Measurements from ENCODE around the gene AEN. TPM values are rescaled to one million over a fixed set of nuclear protein-coding genes. Genes with fewer than 3 reads are reported as not detected.

Gene AEN
- total and polyA plus RNA-seq, 3 donors from 2014 or later = 22.5 to 32.9 (median 31.0) TPM

DNA sequence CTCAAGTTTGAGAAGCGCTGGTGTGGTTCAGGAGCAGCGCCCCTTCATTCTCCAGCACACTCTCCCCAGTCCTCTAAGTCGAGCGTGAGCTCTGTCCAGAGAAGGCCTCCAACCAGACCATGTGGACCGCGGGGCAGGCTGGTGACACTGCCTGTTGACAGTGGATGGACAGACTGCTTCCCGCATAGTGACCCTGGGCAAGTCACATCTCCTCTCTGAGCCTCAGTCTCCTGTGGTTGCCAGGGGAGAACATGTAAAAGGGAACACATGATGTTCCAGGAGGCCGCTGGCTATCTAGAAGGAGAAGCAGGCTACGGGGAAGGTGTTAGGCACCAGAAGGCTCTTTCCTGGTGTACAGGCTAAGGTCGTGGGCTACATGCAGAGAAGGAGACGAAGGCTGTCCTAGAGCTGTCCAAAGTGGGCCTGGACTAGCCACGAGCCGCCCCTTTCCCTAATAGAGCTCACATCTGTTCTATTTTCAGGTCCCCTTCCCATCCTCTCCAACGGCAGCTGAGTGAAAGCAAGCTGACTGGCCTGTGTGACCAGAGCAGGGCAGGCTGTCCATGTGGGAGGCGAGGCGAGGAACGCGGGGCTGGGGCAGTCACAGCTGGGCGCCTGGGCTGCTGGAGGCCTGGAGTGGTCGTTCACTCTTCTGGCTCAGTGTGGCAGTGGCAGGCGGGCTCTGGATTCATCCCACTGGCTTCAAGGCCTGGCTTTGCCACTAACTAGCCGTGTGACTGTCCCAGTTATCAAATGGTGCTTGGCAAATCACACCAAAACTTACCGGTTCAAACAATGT is 28.8 kb downstream of the AEN start:
- H3K9me3 ChIP-seq = no peaks in the 10 kb centered on the region
- TF ChIP-seq POLR2A (IDR thresholded peaks at IDR 0.05) = no peak
- TF ChIP-seq, protein P1, sequence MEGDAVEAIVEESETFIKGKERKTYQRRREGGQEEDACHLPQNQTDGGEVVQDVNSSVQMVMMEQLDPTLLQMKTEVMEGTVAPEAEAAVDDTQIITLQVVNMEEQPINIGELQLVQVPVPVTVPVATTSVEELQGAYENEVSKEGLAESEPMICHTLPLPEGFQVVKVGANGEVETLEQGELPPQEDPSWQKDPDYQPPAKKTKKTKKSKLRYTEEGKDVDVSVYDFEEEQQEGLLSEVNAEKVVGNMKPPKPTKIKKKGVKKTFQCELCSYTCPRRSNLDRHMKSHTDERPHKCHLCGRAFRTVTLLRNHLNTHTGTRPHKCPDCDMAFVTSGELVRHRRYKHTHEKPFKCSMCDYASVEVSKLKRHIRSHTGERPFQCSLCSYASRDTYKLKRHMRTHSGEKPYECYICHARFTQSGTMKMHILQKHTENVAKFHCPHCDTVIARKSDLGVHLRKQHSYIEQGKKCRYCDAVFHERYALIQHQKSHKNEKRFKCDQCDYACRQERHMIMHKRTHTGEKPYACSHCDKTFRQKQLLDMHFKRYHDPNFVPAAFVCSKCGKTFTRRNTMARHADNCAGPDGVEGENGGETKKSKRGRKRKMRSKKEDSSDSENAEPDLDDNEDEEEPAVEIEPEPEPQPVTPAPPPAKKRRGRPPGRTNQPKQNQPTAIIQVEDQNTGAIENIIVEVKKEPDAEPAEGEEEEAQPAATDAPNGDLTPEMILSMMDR (IDR thresholded peaks at IDR 0.05) = no peak
- peak; percentile 11 for DNase-seq
- no peaks in the 10 kb centered on the region for H3K27me3 ChIP-seq
- intact Hi-C loops (cut with DNase I; ENCODE audit: low total_unique reads) = loop anchor here (10.0 kb wide), 1 partner anchor 185 kb away; no protein-coding TSS in a partner anchor
- no peaks in the 10 kb centered on the region for H3K36me3 ChIP-seq (ENCODE audit: low read depth, missing control alignments)
- WGBS, 2 donors = 82 to 83% methylated on average over 21 to 23 of the region's 23 CpGs
- no peak overlapping the region for H3K27ac ChIP-seq
- no peaks in the 10 kb centered on the region for H3K4me1 ChIP-seq
- no peak overlapping the region for H3K4me3 ChIP-seq

DNA sequence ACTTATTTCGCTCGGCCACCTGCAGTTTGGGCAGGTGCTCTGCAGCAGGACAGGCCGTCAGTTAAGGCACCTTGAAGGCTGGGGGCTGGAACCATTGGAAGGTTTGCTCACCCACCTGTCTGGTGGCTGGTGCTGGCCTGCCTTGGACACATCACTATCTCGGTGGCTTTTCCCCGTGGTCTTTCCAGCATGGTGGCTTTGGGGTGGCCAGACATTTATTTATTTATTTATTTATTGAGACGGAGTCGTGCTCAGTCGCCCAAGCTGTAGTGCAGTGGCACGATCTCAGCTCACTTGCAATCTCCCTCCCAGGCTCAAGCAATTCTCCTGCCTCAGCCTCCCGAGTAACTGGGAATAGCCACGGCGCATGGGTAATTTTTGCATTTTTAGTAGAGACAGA is 29.4 kb downstream of the AEN start:
- peak; percentile 8 for DNase-seq
- H3K9me3 ChIP-seq = no peaks in the 10 kb centered on the region
- 97 to 98% methylated on average over 12 of the region's 12 CpGs for WGBS, 2 donors
- no peaks in the 10 kb centered on the region for H3K27me3 ChIP-seq
- H3K4me3 ChIP-seq = no peak overlapping the region
- H3K27ac ChIP-seq = no peak overlapping the region
- intact Hi-C loops (cut with DNase I; ENCODE audit: low total_unique reads) = loop anchor here (10.0 kb wide), 1 partner anchor 184 kb away; no protein-coding TSS in a partner anchor
- no peaks in the 10 kb centered on the region for H3K36me3 ChIP-seq (ENCODE audit: low read depth, missing control alignments)
- no peaks in the 10 kb centered on the region for H3K4me1 ChIP-seq
- no peak for TF ChIP-seq POLR2A (IDR thresholded peaks at IDR 0.05)

DNA sequence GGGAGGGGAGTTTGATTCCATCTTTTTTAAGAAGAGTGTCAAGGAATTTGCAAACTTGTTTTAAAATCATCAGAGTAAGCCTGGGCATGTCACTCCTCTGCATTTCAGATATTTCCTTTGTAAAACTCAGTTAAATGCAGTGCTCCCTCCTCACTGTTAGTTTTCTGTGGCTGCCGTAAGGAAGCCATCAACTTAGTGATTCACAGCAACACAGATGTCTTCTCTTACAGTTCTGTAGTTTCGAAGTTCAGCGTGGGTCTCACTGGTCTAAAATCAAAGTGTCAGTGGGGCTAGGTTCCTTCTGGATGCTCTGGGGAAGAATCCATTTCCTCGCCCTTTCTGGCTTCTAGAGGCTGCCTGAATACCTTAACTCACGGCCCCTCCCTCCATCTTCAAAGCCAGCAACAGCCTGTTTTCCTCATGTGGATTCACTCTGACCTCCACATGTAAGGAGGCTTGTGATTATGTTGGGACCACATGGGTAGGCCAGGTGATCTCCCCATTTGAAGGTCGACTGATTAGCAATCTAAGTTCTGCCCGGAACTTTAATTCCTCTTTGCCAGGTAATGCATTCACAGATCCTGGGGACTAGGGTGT is 30.1 kb downstream of the AEN start:
- Histone ChIP-seq H3K36me3 (ENCODE audit: low read depth, missing control alignments) (no peaks in the 10 kb centered on the region), H3K27me3 (no peaks in the 10 kb centered on the region), H3K4me1 (no peaks in the 10 kb centered on the region), H3K27ac (no peak overlapping the region), H3K4me3 (no peak overlapping the region), H3K9me3 (no peaks in the 10 kb centered on the region)
- TF ChIP-seq, protein P1 (IDR thresholded peaks at IDR 0.05) = no peak
- TF ChIP-seq POLR2A (IDR thresholded peaks at IDR 0.05) = no peak
- intact Hi-C loops (cut with DNase I; ENCODE audit: low total_unique reads) = loop anchor here (10.0 kb wide), 1 partner anchor 184 kb away; no protein-coding TSS in a partner anchor
- 80 to 84% methylated on average over 6 to 7 of the region's 7 CpGs for WGBS, 2 donors
- DNase-seq = peak; percentile 4

DNA sequence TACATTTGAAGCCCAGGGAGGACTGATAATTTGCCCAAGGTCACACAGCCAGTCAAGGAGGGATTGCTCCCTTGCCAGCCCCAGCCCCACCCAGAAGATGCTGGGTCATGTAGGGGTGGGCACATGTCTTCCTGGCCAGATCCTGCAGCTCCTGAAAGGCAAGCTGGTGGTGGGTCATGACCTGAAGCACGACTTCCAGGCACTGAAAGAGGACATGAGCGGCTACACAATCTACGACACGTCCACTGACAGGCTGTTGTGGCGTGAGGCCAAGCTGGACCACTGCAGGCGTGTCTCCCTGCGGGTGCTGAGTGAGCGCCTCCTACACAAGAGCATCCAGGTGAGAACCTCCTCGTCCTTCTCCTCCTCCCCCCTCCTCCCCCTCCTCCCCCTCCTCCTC is 30.8 kb downstream of the AEN start:
- intact Hi-C loops (cut with DNase I; ENCODE audit: low total_unique reads) = loop anchor here (10.0 kb wide), 1 partner anchor 183 kb away; no protein-coding TSS in a partner anchor
- 81 to 83% methylated on average over 5 to 9 of the region's 9 CpGs for WGBS, 2 donors
- Histone ChIP-seq H3K36me3 (ENCODE audit: low read depth, missing control alignments) (no peaks in the 10 kb centered on the region), H3K4me3 (no peak overlapping the region), H3K27ac (no peak overlapping the region), H3K27me3 (no peaks in the 10 kb centered on the region), H3K9me3 (no peaks in the 10 kb centered on the region), H3K4me1 (no peaks in the 10 kb centered on the region)
- TF ChIP-seq POLR2A (IDR thresholded peaks at IDR 0.05) = no peak
- TF ChIP-seq, protein P1 (IDR thresholded peaks at IDR 0.05) = no peak
- DNase-seq = peak; percentile 7

GRCh38 chr15:88652456-88653199 is 31.5 kb downstream of the AEN start:
- Histone ChIP-seq H3K27ac (no peak overlapping the region), H3K36me3 (ENCODE audit: low read depth, missing control alignments) (no peaks in the 10 kb centered on the region), H3K27me3 (no peaks in the 10 kb centered on the region), H3K4me3 (no peak overlapping the region), H3K9me3 (no peaks in the 10 kb centered on the region), H3K4me1 (no peaks in the 10 kb centered on the region)
- DNase-seq = peak; percentile 10
- WGBS, 2 donors = 76 to 88% methylated on average over 6 to 8 of the region's 8 CpGs
- TF ChIP-seq POLR2A (IDR thresholded peaks at IDR 0.05) = no peak
- TF ChIP-seq, protein P1 (IDR thresholded peaks at IDR 0.05) = no peak
- intact Hi-C loops (cut with DNase I; ENCODE audit: low total_unique reads) = loop anchor here (10.0 kb wide), 1 partner anchor 182 kb away; no protein-coding TSS in a partner anchor

All from testis (tissue), 3 donors.